Smooth muscle cell (in vitro differentiated cells): ENCODE measurements around the gene SPTBN4. TPM values are rescaled to one million over a fixed set of nuclear protein-coding genes. Genes with fewer than 3 reads are reported as not detected.

Experiments
- DNase-seq: peaks from one replicate; lab custom pipeline; 2025; ENCODE audit not compliant: unreplicated experiment; lab: John Stamatoyannopoulos, UW
- H2AFZ ChIP-seq: fragments of 200-600 bp; sonication (generic); 2 replicates; pipeline ENCODE4 v1.6.0; 2016; ENCODE audit warnings: antibody characterized with exemption, low read depth, mild to moderate bottlenecking
- H3F3A ChIP-seq: fragments of 200-600 bp; sonication (generic); 2 replicates; pipeline ENCODE4 v1.6.0; 2017; ENCODE audit warnings: antibody characterized with exemption, low read depth
- H3K27ac ChIP-seq: fragments of 200-600 bp; sonication (generic); 2 replicates; pipeline ENCODE4 v1.5.1; 2016; ENCODE audit warnings: low read depth, mild to moderate bottlenecking
- H3K27me3 ChIP-seq: fragments of 200-600 bp; sonication (generic); 2 replicates; pipeline ENCODE4 v1.6.1; 2016; ENCODE audit warnings: low read depth, mild to moderate bottlenecking
- H3K36me3 ChIP-seq: fragments of 200-600 bp; sonication (generic); 2 replicates; pipeline ENCODE4 v1.5.1; 2016; ENCODE audit warnings: low read depth
- H3K4me1 ChIP-seq: fragments of 200-600 bp; sonication (generic); 2 replicates; pipeline ENCODE4 v1.5.1; 2016; ENCODE audit warnings: low read depth
- H3K4me2 ChIP-seq: fragments of 200-600 bp; sonication (generic); 2 replicates; pipeline ENCODE4 v1.6.0; 2016; ENCODE audit warnings: mild to moderate bottlenecking
- H3K4me3 ChIP-seq: fragments of 200-600 bp; sonication (generic); 2 replicates; pipeline ENCODE4 v1.5.1; 2016; ENCODE audit warnings: mild to moderate bottlenecking
- H3K79me2 ChIP-seq: fragments of 200-600 bp; sonication (generic); 2 replicates; pipeline ENCODE4 v1.6.0; 2016; ENCODE audit warnings: low read depth, mild to moderate bottlenecking
- H3K9ac ChIP-seq: fragments of 200-600 bp; sonication (generic); 2 replicates; pipeline ENCODE4 v1.6.0; 2016; ENCODE audit warnings: low read depth
- H3K9me3 ChIP-seq: fragments of 200-600 bp; sonication (generic); replicated peaks from 2 replicates; pipeline ENCODE4 v1.5.1; 2016; ENCODE audit warnings: low read depth
- H4K20me1 ChIP-seq: fragments of 200-600 bp; sonication (generic); 2 replicates; pipeline ENCODE4 v1.6.0; 2016; ENCODE audit warnings: low read depth
- WGBS: methylation state at CpG from one replicate; pipeline ENCODE4 v1.1.7; 2016; ENCODE audit warnings: low lambda C conversion rate; 5-methylcytosine and 5-hydroxymethylcytosine counted together
- polyA plus RNA-seq: library from polyadenylated mRNA; unstranded; fragments of >200 nt; fragmentation: Nextera tagmentation; extraction: Ambion mirVana; gene quantifications from 2 replicates; pipeline ENCODE4 v1.2.1, GENCODE V29; 2016
- total RNA-seq: library from RNA; depleted of rRNA; stranded (reverse); fragments of >200 nt; gene quantifications from 2 replicates; pipeline ENCODE4 v1.2.3, GENCODE V29; 2014
- TF ChIP-seq, protein P1 (sequence below): fragments of 200-600 bp; sonication (generic); IDR thresholded peaks from 2 replicates; pipeline ENCODE4 v1.5.1; 2017; ENCODE audit warnings: borderline replicate concordance, mild to moderate bottlenecking, antibody characterized with exemption; ENCODE audit not compliant: insufficient read depth, poor library complexity, severe bottlenecking

The SPTBN4 gene
- total RNA-seq: 0.45 and 1.0 TPM in 2 replicates
- polyA plus RNA-seq: 0.63 and 1.2 TPM in 2 replicates

DNA sequence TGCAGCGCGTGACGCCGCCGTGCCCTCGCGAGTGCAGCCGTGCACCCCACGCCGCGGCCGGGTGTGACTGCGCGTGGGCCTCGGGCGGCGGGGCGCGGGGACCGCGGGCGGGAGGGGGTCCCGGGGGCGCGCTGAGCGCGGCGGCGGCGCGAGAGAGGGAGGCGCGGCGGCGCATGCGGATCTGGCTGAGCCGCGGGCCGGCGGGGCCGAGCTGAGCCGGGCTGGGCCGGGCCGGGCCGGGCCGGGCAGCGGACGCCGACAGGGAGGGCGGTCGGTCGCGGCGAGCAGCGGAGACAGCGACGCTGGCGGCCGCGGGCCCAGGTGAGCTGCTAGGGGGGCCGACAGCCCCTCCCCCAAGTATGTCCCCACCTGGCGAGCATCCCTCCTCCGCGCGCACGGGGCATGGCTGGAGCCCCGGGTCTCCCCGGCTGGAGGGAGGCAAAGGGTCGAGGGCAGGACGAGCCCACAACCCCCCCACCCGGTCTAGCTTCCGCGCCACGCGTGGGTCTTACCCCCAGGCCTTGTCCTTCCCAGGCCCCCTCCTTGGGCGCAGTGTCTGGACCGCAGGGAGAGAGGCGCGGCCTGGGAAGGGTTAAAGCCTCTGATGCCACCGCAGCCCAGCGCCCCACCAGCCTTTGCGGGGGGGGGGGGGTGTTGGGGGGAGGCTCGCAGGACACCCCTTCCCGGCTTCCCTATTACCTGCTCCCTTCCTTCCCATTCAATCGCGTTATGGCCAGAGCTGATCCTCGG lies at the start of gene SPTBN4:
TSS of gene SPTBN4 (plus strand) at position 17 of the 750 bp plus-strand sequence. CDS start 5,621 bp downstream, outside the sequence.
- peaks cover 14% of the 10 kb centered on the region for H3K27me3 ChIP-seq
- TF ChIP-seq, protein P1, sequence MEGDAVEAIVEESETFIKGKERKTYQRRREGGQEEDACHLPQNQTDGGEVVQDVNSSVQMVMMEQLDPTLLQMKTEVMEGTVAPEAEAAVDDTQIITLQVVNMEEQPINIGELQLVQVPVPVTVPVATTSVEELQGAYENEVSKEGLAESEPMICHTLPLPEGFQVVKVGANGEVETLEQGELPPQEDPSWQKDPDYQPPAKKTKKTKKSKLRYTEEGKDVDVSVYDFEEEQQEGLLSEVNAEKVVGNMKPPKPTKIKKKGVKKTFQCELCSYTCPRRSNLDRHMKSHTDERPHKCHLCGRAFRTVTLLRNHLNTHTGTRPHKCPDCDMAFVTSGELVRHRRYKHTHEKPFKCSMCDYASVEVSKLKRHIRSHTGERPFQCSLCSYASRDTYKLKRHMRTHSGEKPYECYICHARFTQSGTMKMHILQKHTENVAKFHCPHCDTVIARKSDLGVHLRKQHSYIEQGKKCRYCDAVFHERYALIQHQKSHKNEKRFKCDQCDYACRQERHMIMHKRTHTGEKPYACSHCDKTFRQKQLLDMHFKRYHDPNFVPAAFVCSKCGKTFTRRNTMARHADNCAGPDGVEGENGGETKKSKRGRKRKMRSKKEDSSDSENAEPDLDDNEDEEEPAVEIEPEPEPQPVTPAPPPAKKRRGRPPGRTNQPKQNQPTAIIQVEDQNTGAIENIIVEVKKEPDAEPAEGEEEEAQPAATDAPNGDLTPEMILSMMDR: no peak
- no peak within 1 kb of the TSS for H2AFZ ChIP-seq
- H3K9me3 ChIP-seq: no peaks in the 10 kb centered on the region
- 13% methylated on average over 24 of the region's 87 CpGs for WGBS
- H3F3A ChIP-seq: no peaks in the 10 kb centered on the region
- DNase-seq: no peak
- H3K4me1 ChIP-seq: peaks cover 4% of the 10 kb centered on the region
- H3K27ac ChIP-seq: no peak within 1 kb of the TSS
- no peaks in the 10 kb centered on the region for H3K36me3 ChIP-seq
- H3K4me2 ChIP-seq: peak within 1 kb of the TSS; percentile 88
- H3K4me3 ChIP-seq: peak within 1 kb of the TSS; percentile 41
- no peak within 1 kb of the TSS for H3K9ac ChIP-seq
- H3K79me2 ChIP-seq: no peaks in the 10 kb centered on the region
- no peaks in the 10 kb centered on the region for H4K20me1 ChIP-seq

- Histone ChIP-seq H3K27ac (peak overlapping the region; percentile 75), H2AFZ (no peak overlapping the region), H3K79me2 (peaks cover 12% of the 10 kb centered on the region), H4K20me1 (peaks cover 5% of the 10 kb centered on the region), H3F3A (peaks cover 16% of the 10 kb centered on the region), H3K4me3 (no peak overlapping the region), H3K9me3 (no peaks in the 10 kb centered on the region), H3K27me3 (no peaks in the 10 kb centered on the region), H3K4me1 (peaks cover 24% of the 10 kb centered on the region), H3K9ac (no peak overlapping the region), H3K4me2 (no peak overlapping the region), H3K36me3 (no peaks in the 10 kb centered on the region)
- WGBS: 85% methylated on average over 4 of the region's 4 CpGs
- DNase-seq: no peak
- TF ChIP-seq, protein P1: no peak
Measured at GRCh38 chr19:40417643-40417981, 49.2 kb upstream of the SPTBN4 start.

GRCh38 chr19:40418040-40418439 lies 48.8 kb upstream of the SPTBN4 start:
- 94% methylated on average over 3 of the region's 3 CpGs for WGBS
- Histone ChIP-seq H3K9me3 (no peaks in the 10 kb centered on the region), H3K79me2 (peaks cover 16% of the 10 kb centered on the region), H2AFZ (no peak overlapping the region), H3F3A (peaks cover 16% of the 10 kb centered on the region), H3K4me2 (no peak overlapping the region), H3K4me1 (peaks cover 24% of the 10 kb centered on the region), H3K9ac (no peak overlapping the region), H3K27me3 (no peaks in the 10 kb centered on the region), H3K27ac (peak overlapping the region; percentile 75), H3K36me3 (no peaks in the 10 kb centered on the region), H4K20me1 (peaks cover 10% of the 10 kb centered on the region), H3K4me3 (no peak overlapping the region)
- DNase-seq: no peak
- TF ChIP-seq, protein P1: no peak
